ENCODE measurements around the gene MRPL54. TPM values are rescaled to one million over a fixed set of nuclear protein-coding genes. Genes with fewer than 3 reads are reported as not detected.

The MRPL54 gene
- polyA plus RNA-seq, 1 donor (not counting 4 experiments of a cell fraction or from before 2014, with no cell fraction given): 27.0 TPM

GRCh38 chr19:3719868-3720267 is 42.6 kb upstream of the MRPL54 start:
- DNase-seq (ENCODE audit: low read depth, low spot score): no peak
- Histone ChIP-seq H3K79me2 (ENCODE audit: control insufficient read depth, insufficient read depth, low read length) (no peaks in the 10 kb centered on the region), H3K9me3 (ENCODE audit: control insufficient read depth, low read depth, low read length) (no peaks in the 10 kb centered on the region), H3K9ac (ENCODE audit: control insufficient read depth, extremely low read depth, insufficient read depth, low read length) (no peak overlapping the region), H3K4me2 (ENCODE audit: control insufficient read depth, extremely low read depth, insufficient read depth, low read depth, low read length) (no peak overlapping the region), H3K9me1 (ENCODE audit: control insufficient read depth, extremely low read depth, insufficient read depth, low read length) (no peaks in the 10 kb centered on the region), H3K4me1 (ENCODE audit: control insufficient read depth, extremely low read depth, insufficient read depth, low read length) (no peaks in the 10 kb centered on the region), H3K36me3 (ENCODE audit: control insufficient read depth in 2 of 2, extremely low read depth in 1 of 2, insufficient read depth in 2 of 2, low read length in 2 of 2) (no peaks in the 10 kb centered on the region), H4K20me1 (ENCODE audit: control insufficient read depth, extremely low read depth, insufficient read depth, low read length) (no peaks in the 10 kb centered on the region), H3K4me3 (ENCODE audit: control insufficient read depth in 2 of 3, extremely low read depth in 1 of 3, insufficient read depth in 2 of 3, low read depth in 1 of 3, low read length in 3 of 3) (no peak overlapping the region), H3K27ac (ENCODE audit: control insufficient read depth, insufficient read depth, low read length) (no peak overlapping the region), H3K27me3 (ENCODE audit: control insufficient read depth, extremely low read depth, insufficient read depth, low read length) (peaks cover 36% of the 10 kb centered on the region), H2AFZ (ENCODE audit: control insufficient read depth, low read length) (no peak overlapping the region)
- no peak for TF ChIP-seq EZH2 (IDR thresholded peaks at IDR 0.05; ENCODE audit: low read length)
- TF ChIP-seq, protein P1, sequence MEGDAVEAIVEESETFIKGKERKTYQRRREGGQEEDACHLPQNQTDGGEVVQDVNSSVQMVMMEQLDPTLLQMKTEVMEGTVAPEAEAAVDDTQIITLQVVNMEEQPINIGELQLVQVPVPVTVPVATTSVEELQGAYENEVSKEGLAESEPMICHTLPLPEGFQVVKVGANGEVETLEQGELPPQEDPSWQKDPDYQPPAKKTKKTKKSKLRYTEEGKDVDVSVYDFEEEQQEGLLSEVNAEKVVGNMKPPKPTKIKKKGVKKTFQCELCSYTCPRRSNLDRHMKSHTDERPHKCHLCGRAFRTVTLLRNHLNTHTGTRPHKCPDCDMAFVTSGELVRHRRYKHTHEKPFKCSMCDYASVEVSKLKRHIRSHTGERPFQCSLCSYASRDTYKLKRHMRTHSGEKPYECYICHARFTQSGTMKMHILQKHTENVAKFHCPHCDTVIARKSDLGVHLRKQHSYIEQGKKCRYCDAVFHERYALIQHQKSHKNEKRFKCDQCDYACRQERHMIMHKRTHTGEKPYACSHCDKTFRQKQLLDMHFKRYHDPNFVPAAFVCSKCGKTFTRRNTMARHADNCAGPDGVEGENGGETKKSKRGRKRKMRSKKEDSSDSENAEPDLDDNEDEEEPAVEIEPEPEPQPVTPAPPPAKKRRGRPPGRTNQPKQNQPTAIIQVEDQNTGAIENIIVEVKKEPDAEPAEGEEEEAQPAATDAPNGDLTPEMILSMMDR (optimal IDR thresholded peaks at IDR 0.05 in 1 of 3, IDR thresholded peaks at IDR 0.05 in 1 of 3, conservative IDR thresholded peaks at IDR 0.05 in 1 of 3; ENCODE audit: extremely low read depth in 1 of 3, insufficient read depth in 2 of 3, low read length in 3 of 3): no peak
- FAIRE-seq: no peak
- dilution Hi-C loops (cut with MboI; ENCODE audit: extremely low pct_ligation_motif_present, low sequenced_read_pairs): no loop called here

DNA sequence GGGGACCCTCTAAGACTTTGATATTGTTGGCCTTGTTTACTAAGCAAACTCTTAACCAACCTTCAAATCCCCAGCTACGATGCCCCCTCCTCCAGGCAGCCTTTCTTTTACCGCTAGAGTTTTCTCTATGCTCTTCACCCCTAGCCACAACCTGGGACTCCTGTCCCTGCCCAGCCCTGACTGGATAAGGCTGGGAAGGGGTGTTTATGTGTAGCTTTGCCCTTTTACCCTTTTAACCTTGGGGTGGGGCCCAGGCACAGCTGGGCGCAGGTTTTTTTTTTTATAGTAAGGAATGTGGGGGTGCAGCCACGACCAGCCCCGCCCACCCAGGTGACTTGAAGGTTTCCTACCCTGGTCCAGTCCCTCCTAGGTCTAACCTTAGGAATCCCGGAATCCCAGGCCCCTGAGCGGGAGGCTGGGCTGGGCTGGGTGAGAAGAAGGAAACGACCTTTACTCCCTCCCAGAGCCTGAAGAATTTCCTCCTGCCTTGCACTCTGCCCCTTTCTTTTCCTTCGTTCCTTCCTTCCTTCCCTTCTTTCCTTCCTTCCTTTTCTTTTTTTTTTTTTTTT is 42.0 kb upstream of the MRPL54 start:
- no peak for TF ChIP-seq EZH2 (IDR thresholded peaks at IDR 0.05; ENCODE audit: low read length)
- TF ChIP-seq, protein P1 (optimal IDR thresholded peaks at IDR 0.05 in 1 of 3, IDR thresholded peaks at IDR 0.05 in 1 of 3, conservative IDR thresholded peaks at IDR 0.05 in 1 of 3; ENCODE audit: extremely low read depth in 1 of 3, insufficient read depth in 2 of 3, low read length in 3 of 3): no peak
- Histone ChIP-seq H3K9me3 (ENCODE audit: control insufficient read depth, low read depth, low read length) (no peaks in the 10 kb centered on the region), H3K27me3 (ENCODE audit: control insufficient read depth, extremely low read depth, insufficient read depth, low read length) (peaks cover 36% of the 10 kb centered on the region), H3K4me1 (ENCODE audit: control insufficient read depth, extremely low read depth, insufficient read depth, low read length) (no peaks in the 10 kb centered on the region), H3K9me1 (ENCODE audit: control insufficient read depth, extremely low read depth, insufficient read depth, low read length) (no peaks in the 10 kb centered on the region), H3K4me2 (ENCODE audit: control insufficient read depth, extremely low read depth, insufficient read depth, low read depth, low read length) (no peak overlapping the region), H3K36me3 (ENCODE audit: control insufficient read depth in 2 of 2, extremely low read depth in 1 of 2, insufficient read depth in 2 of 2, low read length in 2 of 2) (no peaks in the 10 kb centered on the region), H3K9ac (ENCODE audit: control insufficient read depth, extremely low read depth, insufficient read depth, low read length) (no peak overlapping the region), H2AFZ (ENCODE audit: control insufficient read depth, low read length) (no peak overlapping the region), H3K27ac (ENCODE audit: control insufficient read depth, insufficient read depth, low read length) (no peak overlapping the region), H4K20me1 (ENCODE audit: control insufficient read depth, extremely low read depth, insufficient read depth, low read length) (no peaks in the 10 kb centered on the region), H3K4me3 (ENCODE audit: control insufficient read depth in 2 of 3, extremely low read depth in 1 of 3, insufficient read depth in 2 of 3, low read depth in 1 of 3, low read length in 3 of 3) (no peak overlapping the region), H3K79me2 (ENCODE audit: control insufficient read depth, insufficient read depth, low read length) (no peaks in the 10 kb centered on the region)
- DNase-seq (ENCODE audit: low read depth, low spot score) (no peak), FAIRE-seq (no peak)
- dilution Hi-C loops (cut with MboI; ENCODE audit: extremely low pct_ligation_motif_present, low sequenced_read_pairs): no loop called here

Data from keratinocyte (primary cell).